OCI-LY7 (cell line): ENCODE measurements around the gene RGN. TPM values are rescaled to one million over a fixed set of nuclear protein-coding genes. Genes with fewer than 3 reads are reported as not detected.

Source experiments
- BruUV-seq: library from RNA; stranded (reverse); fragments of 400-500 nt; replicated peaks from 2 replicates; lab custom pipeline; 2021; lab: Mats Ljungman, UMichigan
- CTCF ChIA-PET: fragments of 300-600 bp; sonication (Branson Sonifier 250); formaldehyde crosslinking; loops from one replicate; lab custom pipeline; 2022; ENCODE audit warnings: antibody characterized with exemption; ENCODE audit not compliant: unreplicated experiment; lab: Charles Lee
- POLR2A ChIA-PET: fragments of 300-600 bp; sonication (Branson Sonifier 250); formaldehyde crosslinking; loops from one replicate; lab custom pipeline; 2022; ENCODE audit warnings: antibody characterized with exemption; lab: Charles Lee
- DNase-seq: peaks from one replicate; pipeline ENCODE4 v3.0.0-alpha.2; 2015; ENCODE audit warnings: low spot score
- H2AFZ ChIP-seq: fragments of 200-600 bp; sonication (generic), shearing (Covaris generic); 2 replicates; pipeline ENCODE4 v1.6.1; 2014; ENCODE audit warnings: mild to moderate bottlenecking, antibody characterized with exemption, low read length, moderate library complexity
- H3K27ac ChIP-seq: fragments of 200-600 bp; sonication (generic); 2 replicates; pipeline ENCODE4 v1.5.1; 2014; ENCODE audit warnings: mixed run types, low read depth, mild to moderate bottlenecking, moderate library complexity, low read length, inconsistent platforms; ENCODE audit not compliant: poor library complexity, severe bottlenecking
- H3K36me3 ChIP-seq: fragments of 200-600 bp; sonication (generic); 2 replicates; pipeline ENCODE4 v1.6.1; 2014; ENCODE audit warnings: mild to moderate bottlenecking, antibody characterized with exemption, low read length, moderate library complexity, mixed read lengths; ENCODE audit not compliant: insufficient read depth
- H3K4me1 ChIP-seq: fragments of 200-600 bp; sonication (generic); 2 replicates; pipeline ENCODE4 v1.5.1; 2014; ENCODE audit warnings: mild to moderate bottlenecking, low read length; ENCODE audit not compliant: insufficient read depth, poor library complexity, severe bottlenecking
- H3K4me2 ChIP-seq: fragments of 200-600 bp; sonication (generic); 2 replicates; pipeline ENCODE4 v1.6.1; 2014; ENCODE audit warnings: mild to moderate bottlenecking, low read length
- H3K4me3 ChIP-seq: fragments of 200-600 bp; sonication (generic); 2 replicates; pipeline ENCODE4 v1.5.1; 2014; ENCODE audit warnings: mild to moderate bottlenecking, low read depth, low read length; ENCODE audit not compliant: poor library complexity, severe bottlenecking
- H3K79me2 ChIP-seq: fragments of 200-600 bp; sonication (generic); 2 replicates; pipeline ENCODE4 v1.6.1; 2016; ENCODE audit warnings: low read depth, mild to moderate bottlenecking, low read length, moderate library complexity, mixed read lengths; ENCODE audit not compliant: insufficient read depth
- H3K9me2 ChIP-seq: fragments of 200-600 bp; sonication (generic); 2 replicates; pipeline ENCODE4 v1.6.1; 2016; ENCODE audit warnings: mild to moderate bottlenecking, low read length, mixed read lengths; ENCODE audit not compliant: insufficient read depth
- H3K9me3 ChIP-seq: fragments of 200-600 bp; sonication (generic); 2 replicates; pipeline ENCODE4 v1.6.1; 2014; ENCODE audit warnings: mild to moderate bottlenecking, mixed run types, low read length, mixed read lengths
- H4K20me1 ChIP-seq: fragments of 200-600 bp; sonication (generic); 2 replicates; pipeline ENCODE4 v1.6.1; 2014; ENCODE audit warnings: mild to moderate bottlenecking, antibody characterized with exemption, low read length, moderate library complexity, mixed read lengths; ENCODE audit not compliant: insufficient read depth
- CTCF ChIP-seq: fragments of 200-600 bp; sonication (generic); conservative IDR thresholded peaks from 2 replicates; pipeline ENCODE4 v1.5.1; 2014; ENCODE audit warnings: mild to moderate bottlenecking, antibody characterized with exemption, low read length, moderate library complexity, mixed read lengths
- EZH2phosphoT487 ChIP-seq: fragments of 200-600 bp; sonication (generic); IDR thresholded peaks from 2 replicates; pipeline ENCODE4 v1.6.1; 2018; ENCODE audit warnings: low read depth, borderline replicate concordance, mild to moderate bottlenecking, mixed run types, antibody characterized with exemption, low read length, moderate library complexity, mixed read lengths
- intact Hi-C: fragments of 100-400 bp; cut with micrococcal nuclease; formaldehyde crosslinking; loops from one replicate; pipeline ENCODE4 v1.10.0; 2022; ENCODE audit not compliant: unreplicated experiment
- total RNA-seq, 2 experiments: library from RNA; depleted of rRNA in 1 of 2; stranded (reverse); fragments of >200 nt in 1 of 2; shearing (Covaris generic) in 1 of 2; gene quantifications; 2 replicates each; pipeline ENCODE4 v1.2.3, GENCODE V29; 2014 to 2022

RGN gene
- total RNA-seq, 2 experiments from 2014 or later = 0.25 TPM; not detected in 1

- Histone ChIP-seq H3K4me2 (no peak overlapping the region), H4K20me1 (no peaks in the 10 kb centered on the region), H3K9me2 (no peaks in the 10 kb centered on the region), H3K9me3 (no peaks in the 10 kb centered on the region), H3K4me3 (no peak overlapping the region), H2AFZ (no peak overlapping the region), H3K27ac (no peak overlapping the region), H3K4me1 (no peaks in the 10 kb centered on the region), H3K79me2 (no peaks in the 10 kb centered on the region), H3K36me3 (no peaks in the 10 kb centered on the region)
- BruUV-seq = no TSS peak
- no peak for DNase-seq
- ChIA-PET CTCF (no interaction called here), POLR2A (interaction anchor here (0.7 kb wide), 1 partner anchor 9 kb away, joined by 5 read pairs; no protein-coding TSS in a partner anchor)
- intact Hi-C loops = no loop called here
- TF ChIP-seq EZH2phosphoT487 = no peak
- no peak for TF ChIP-seq CTCF
Measured at GRCh38 chrX:47047989-47048388, 30.3 kb upstream of the RGN start.

- Histone ChIP-seq H3K4me1 (no peaks in the 10 kb centered on the region), H3K9me3 (no peaks in the 10 kb centered on the region), H3K27ac (no peak overlapping the region), H4K20me1 (no peaks in the 10 kb centered on the region), H2AFZ (no peak overlapping the region), H3K79me2 (no peaks in the 10 kb centered on the region), H3K4me2 (no peak overlapping the region), H3K36me3 (no peaks in the 10 kb centered on the region; the same call in 1 of the 2 replicates), H3K4me3 (no peak overlapping the region), H3K9me2 (no peaks in the 10 kb centered on the region)
- ChIA-PET CTCF (no interaction called here), POLR2A (interaction anchor here (0.6 kb wide), 2 partner anchors 14 to 76 kb away, joined by 3 read pairs; no protein-coding TSS in a partner anchor)
- TF ChIP-seq EZH2phosphoT487 = no peak
- TF ChIP-seq CTCF = no peak
- no peak for DNase-seq
- intact Hi-C loops = no loop called here
- BruUV-seq = no TSS peak
Measured at GRCh38 chrX:47059142-47059874, 18.9 kb upstream of the RGN start.

DNA sequence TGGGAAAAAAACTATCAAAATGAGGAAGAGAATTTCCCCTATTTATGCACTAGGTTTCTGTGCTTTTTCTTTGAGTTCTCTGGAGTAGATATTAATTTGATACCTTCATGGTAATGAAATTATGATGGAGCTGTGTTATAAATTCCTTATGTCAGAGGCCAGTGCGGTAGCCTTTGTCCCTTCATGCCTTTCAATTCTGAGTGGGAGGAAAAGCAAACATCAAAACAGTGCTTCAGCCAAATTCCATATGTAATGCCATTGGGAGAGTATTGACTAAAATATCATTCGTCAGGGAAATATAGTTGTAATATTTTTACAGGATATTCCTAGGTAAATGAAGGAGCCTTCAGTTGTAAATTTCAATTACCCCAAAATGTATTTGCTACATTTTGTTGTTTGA is 17.5 kb upstream of the RGN start:
- ChIA-PET CTCF (no interaction called here), POLR2A (interaction anchor here (0.6 kb wide), 2 partner anchors 9 to 17 kb away, joined by 3 to 5 read pairs; no protein-coding TSS in a partner anchor)
- no peak for DNase-seq
- no peak overlapping the region for H3K4me2 ChIP-seq
- no peak overlapping the region for H2AFZ ChIP-seq
- TF ChIP-seq EZH2phosphoT487 (no peak), CTCF (no peak)
- no peak overlapping the region for H3K27ac ChIP-seq
- no peak overlapping the region for H3K4me3 ChIP-seq
- no TSS peak for BruUV-seq
- no peaks in the 10 kb centered on the region for H3K9me2 ChIP-seq
- no peaks in the 10 kb centered on the region for H4K20me1 ChIP-seq
- no peaks in the 10 kb centered on the region for H3K9me3 ChIP-seq
- intact Hi-C loops = no loop called here
- H3K4me1 ChIP-seq = no peaks in the 10 kb centered on the region
- no peaks in the 10 kb centered on the region; the same call in 1 of the 2 replicates for H3K36me3 ChIP-seq
- no peaks in the 10 kb centered on the region for H3K79me2 ChIP-seq
